ENCODE measurements around the gene WDPCP. TPM values are rescaled to one million over a fixed set of nuclear protein-coding genes. Genes with fewer than 3 reads are reported as not detected.

The WDPCP gene
- total and polyA plus RNA-seq, 9 donors = 4.0 to 29.6 (median 15.6) TPM

DNA sequence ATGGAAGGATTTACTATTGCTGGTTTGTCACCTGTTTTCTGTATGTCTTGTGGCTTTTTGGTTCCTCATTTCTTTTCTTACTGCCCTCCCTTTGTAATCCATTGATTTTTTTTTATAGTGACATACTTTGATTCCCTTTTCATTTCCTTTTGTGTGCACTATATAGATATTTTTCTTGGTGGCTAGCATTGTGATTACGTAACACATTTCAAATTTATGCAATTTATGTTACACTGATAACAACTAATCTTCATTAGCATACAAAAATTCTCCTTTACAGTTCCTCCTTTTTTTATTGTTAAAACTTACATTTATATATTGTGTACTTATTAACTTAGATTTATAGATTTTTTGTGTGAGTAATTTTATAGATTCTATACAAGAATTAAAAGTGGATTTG is 457.1 kb downstream of the WDPCP start:
- no peak for DNase-seq
- TF ChIP-seq CTCF (IDR thresholded peaks at IDR 0.05) (no peak), EP300 (IDR thresholded peaks at IDR 0.05) (no peak), POLR2A (IDR thresholded peaks at IDR 0.05) (no peak)
- Histone ChIP-seq H3K36me3 (no peaks in the 10 kb centered on the region), H3K4me3 (no peak overlapping the region), H3K27ac (no peak overlapping the region), H3K27me3 (no peaks in the 10 kb centered on the region), H3K9me3 (no peaks in the 10 kb centered on the region), H3K4me1 (ENCODE audit: insufficient read depth) (no peaks in the 10 kb centered on the region)
- intact Hi-C loops (cut with DNase I) = no loop called here
- WGBS, 3 donors = 95 to 98% (median 97%) methylated on average over 1 of the region's 1 CpG

- intact Hi-C loops (cut with DNase I) = no loop called here
- H3K4me3 ChIP-seq = no peak overlapping the region
- H3K9me3 ChIP-seq = no peaks in the 10 kb centered on the region
- H3K27me3 ChIP-seq = no peaks in the 10 kb centered on the region
- TF ChIP-seq EP300 (IDR thresholded peaks at IDR 0.05) (no peak), CTCF (IDR thresholded peaks at IDR 0.05) (no peak), POLR2A (IDR thresholded peaks at IDR 0.05) (no peak)
- no peak for DNase-seq
- H3K36me3 ChIP-seq = no peaks in the 10 kb centered on the region
- no peaks in the 10 kb centered on the region for H3K4me1 ChIP-seq (ENCODE audit: insufficient read depth)
- H3K27ac ChIP-seq = no peak overlapping the region
- 89 to 92% (median 89%) methylated on average over 4 of the region's 4 CpGs for WGBS, 3 donors
Observed at GRCh38 chr2:63127594-63127993, 460.7 kb downstream of the WDPCP start.

DNA sequence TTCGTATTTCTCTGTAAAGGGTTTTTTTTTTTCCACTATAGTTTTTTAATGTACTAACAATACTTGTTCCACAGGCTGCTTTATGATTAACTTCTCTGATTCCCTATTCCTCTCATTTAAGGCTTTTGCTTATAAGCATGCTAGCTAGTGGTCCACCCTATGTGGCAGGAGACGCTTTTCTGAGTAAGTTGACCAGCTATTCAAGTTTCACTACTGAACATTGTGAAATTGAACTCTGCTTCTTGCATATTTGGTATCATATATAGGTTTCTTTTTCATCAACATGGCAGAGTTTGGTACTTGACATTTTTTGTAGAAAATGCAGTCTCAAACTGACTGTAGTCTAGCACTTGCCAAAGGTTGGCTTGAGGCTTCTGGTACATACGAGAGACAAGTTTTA is 463.4 kb downstream of the WDPCP start:
- 90 to 94% (median 93%) methylated on average over 3 of the region's 3 CpGs for WGBS, 3 donors
- Histone ChIP-seq H3K27me3 (no peaks in the 10 kb centered on the region), H3K4me1 (ENCODE audit: insufficient read depth) (no peaks in the 10 kb centered on the region), H3K9me3 (peaks cover 0 to 3% of the 10 kb centered on the region in 2 donors), H3K36me3 (no peaks in the 10 kb centered on the region), H3K4me3 (no peak overlapping the region), H3K27ac (no peak overlapping the region)
- no peak for DNase-seq
- TF ChIP-seq EP300 (IDR thresholded peaks at IDR 0.05) (no peak), CTCF (IDR thresholded peaks at IDR 0.05) (no peak)
- intact Hi-C loops (cut with DNase I) = no loop called here

DNA sequence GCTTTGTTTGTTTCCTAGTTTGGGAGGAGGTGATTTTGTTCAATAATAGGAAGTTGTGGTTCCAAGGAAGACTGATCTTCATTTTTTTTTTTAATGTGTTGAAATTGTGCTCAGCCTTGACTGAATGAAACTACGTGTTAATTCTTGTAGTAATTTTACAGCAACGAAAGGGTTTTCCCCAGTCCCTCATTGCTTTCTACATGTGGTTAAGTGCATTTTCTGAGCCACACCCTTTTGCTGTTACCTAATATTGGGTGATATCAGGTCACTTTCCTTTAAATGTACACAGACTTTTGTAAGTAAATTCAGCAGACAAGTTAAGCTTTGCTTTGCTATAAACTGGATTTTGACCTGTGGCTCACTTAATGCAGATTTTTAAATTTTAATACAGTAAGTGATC is 464.1 kb downstream of the WDPCP start:
- intact Hi-C loops (cut with DNase I) = no loop called here
- Histone ChIP-seq H3K4me1 (ENCODE audit: insufficient read depth) (no peaks in the 10 kb centered on the region), H3K27me3 (no peaks in the 10 kb centered on the region), H3K4me3 (no peak overlapping the region), H3K27ac (no peak overlapping the region), H3K9me3 (peaks cover 0 to 3% of the 10 kb centered on the region in 2 donors), H3K36me3 (no peaks in the 10 kb centered on the region)
- DNase-seq = no peak
- TF ChIP-seq CTCF (IDR thresholded peaks at IDR 0.05) (no peak), POLR2A (IDR thresholded peaks at IDR 0.05) (no peak), EP300 (IDR thresholded peaks at IDR 0.05) (no peak)
- 84 to 93% (median 86%) methylated on average over 2 of the region's 2 CpGs for WGBS, 3 donors

- 91 to 97% (median 92%) methylated on average over 3 of the region's 3 CpGs for WGBS, 3 donors
- no peak overlapping the region for H3K27ac ChIP-seq
- H3K4me3 ChIP-seq = no peak overlapping the region
- H3K9me3 ChIP-seq = peaks cover 0 to 3% of the 10 kb centered on the region in 2 donors
- no peaks in the 10 kb centered on the region for H3K27me3 ChIP-seq
- no peak for DNase-seq
- intact Hi-C loops (cut with DNase I) = no loop called here
- no peaks in the 10 kb centered on the region for H3K36me3 ChIP-seq
- TF ChIP-seq EP300 (IDR thresholded peaks at IDR 0.05) (no peak), POLR2A (IDR thresholded peaks at IDR 0.05) (no peak), CTCF (IDR thresholded peaks at IDR 0.05) (no peak)
- H3K4me1 ChIP-seq (ENCODE audit: insufficient read depth) = no peaks in the 10 kb centered on the region
Observed at GRCh38 chr2:63122921-63123320, 465.4 kb downstream of the WDPCP start.

Measured in ovary (tissue), 9 donors.